Endothelial cell of umbilical vein (primary cell): ENCODE data around the gene XYLT1. TPM values are rescaled to one million over a fixed set of nuclear protein-coding genes. Genes with fewer than 3 reads are reported as not detected.

Source experiments
- BruUV-seq: library from RNA; stranded (reverse); fragments of 400-500 nt; replicated peaks from 2 replicates; lab custom pipeline; 2021; lab: Mats Ljungman, UMichigan
- CTCF ChIA-PET: fragments of 300-600, 350-600 bp; sonication (Branson Sonifier 250); formaldehyde crosslinking; loops from one replicate; lab custom pipeline; 2021; ENCODE audit warnings: antibody characterized with exemption, inconsistent platforms; lab: Charles Lee
- POLR2A ChIA-PET: fragments of 300-600, 350-600 bp; sonication (Branson Sonifier 250); formaldehyde crosslinking; loops from one replicate; lab custom pipeline; 2021; ENCODE audit warnings: antibody characterized with exemption, inconsistent platforms; lab: Charles Lee
- DNase-seq: peaks from one replicate; pipeline ENCODE4 v3.0.0-alpha.2; 2011; ENCODE audit warnings: low read depth, low spot score
- FAIRE-seq: peaks from 2 replicates; lab custom pipeline; 2011; peaks lifted over from hg19 to GRCh38; lab: Jason Lieb, UNC
- H2AFZ ChIP-seq: 2 replicates; pipeline ENCODE4 v1.6.0; 2012; ENCODE audit warnings: low read depth, low read length, control low read depth, inconsistent platforms
- H3K27ac ChIP-seq: 2 replicates; pipeline ENCODE4 v1.5.1; 2011; ENCODE audit warnings: low read depth, mild to moderate bottlenecking, control low read depth, low read length, moderate library complexity; ENCODE audit not compliant: insufficient read depth
- H3K27me3 ChIP-seq, 2 experiments: 2 replicates each; pipeline versions ENCODE4 v1.6.0 to v1.6.1; 2011; ENCODE audit warnings: low read length in 2 of 2, mixed read lengths in 1 of 2; ENCODE audit not compliant: control insufficient read depth in 2 of 2, insufficient read depth in 2 of 2
- H3K36me3 ChIP-seq, 2 experiments: 2 replicates in 1 of 2; 3 replicates in 1 of 2; pipeline ENCODE4 v1.5.1; 2011; ENCODE audit warnings: low read length in 2 of 2, mild to moderate bottlenecking in 1 of 2, moderate library complexity in 1 of 2; ENCODE audit not compliant: control insufficient read depth in 2 of 2, insufficient read depth in 2 of 2; ENCODE audit errors: extremely low read depth in 1 of 2
- H3K4me1 ChIP-seq: 3 replicates; pipeline ENCODE4 v1.5.1; 2011; ENCODE audit warnings: mild to moderate bottlenecking, low read length; ENCODE audit not compliant: control insufficient read depth, insufficient read depth; ENCODE audit errors: extremely low read depth
- H3K4me2 ChIP-seq: 2 replicates; pipeline ENCODE4 v1.6.1; 2011; ENCODE audit warnings: low read length, control low read depth, mixed read lengths; ENCODE audit not compliant: insufficient read depth
- H3K4me3 ChIP-seq, 3 experiments: fragments of 200-600 bp in 1 of 3; sonication (generic), shearing (Covaris generic) in 1 of 3; replicated peaks in 1 of 3; 2 replicates each; pipeline ENCODE4 v1.5.1; 2011 to 2016; ENCODE audit warnings: control low read depth in 3 of 3, low read length in 3 of 3, mild to moderate bottlenecking in 2 of 3, inconsistent platforms in 1 of 3, low read depth in 1 of 3, moderate library complexity in 1 of 3; ENCODE audit not compliant: insufficient read depth in 1 of 3
- H3K79me2 ChIP-seq: 2 replicates; pipeline ENCODE4 v1.6.0; 2012; ENCODE audit warnings: low read length, inconsistent platforms; ENCODE audit not compliant: control insufficient read depth, insufficient read depth
- H3K9ac ChIP-seq: replicated peaks from 2 replicates; pipeline ENCODE3; 2011; ENCODE audit warnings: low read length, control low read depth; ENCODE audit not compliant: insufficient read depth; ENCODE audit errors: extremely low read depth
- H3K9me1 ChIP-seq: replicated peaks from 3 replicates; pipeline ENCODE4 v1.6.0; 2011; ENCODE audit warnings: mild to moderate bottlenecking, low read length; ENCODE audit not compliant: control insufficient read depth, insufficient read depth; ENCODE audit errors: extremely low read depth
- H3K9me3 ChIP-seq: replicated peaks from 2 replicates; pipeline ENCODE4 v1.5.1; 2012; ENCODE audit warnings: low read length, inconsistent platforms; ENCODE audit not compliant: control insufficient read depth, insufficient read depth
- H4K20me1 ChIP-seq: replicated peaks from 2 replicates; pipeline ENCODE3; 2011; ENCODE audit warnings: mild to moderate bottlenecking, low read length; ENCODE audit not compliant: control insufficient read depth, insufficient read depth; ENCODE audit errors: extremely low read depth
- CTCF ChIP-seq, 2 donors: IDR thresholded peaks; 1 replicate in 1 of 2; 2 replicates in 1 of 2; pipeline ENCODE4 v1.5.1; 2011; ENCODE audit warnings: low read length in 2 of 2, mild to moderate bottlenecking in 2 of 2, moderate library complexity in 2 of 2, control low read depth in 1 of 2, inconsistent platforms in 1 of 2, low read depth in 1 of 2; ENCODE audit not compliant: insufficient read depth in 1 of 2; ENCODE audit errors: extremely low read depth in 1 of 2
- EZH2 ChIP-seq: IDR thresholded peaks from 2 replicates; pipeline ENCODE4 v1.6.1; 2012; ENCODE audit warnings: borderline replicate concordance, low read depth, mild to moderate bottlenecking, moderate library complexity, low read length, inconsistent platforms; ENCODE audit not compliant: severe bottlenecking
- GATA2 ChIP-seq: IDR thresholded peaks from 2 replicates; pipeline ENCODE4 v1.7.0; 2011; ENCODE audit warnings: low read depth, mild to moderate bottlenecking, moderate library complexity, mixed read lengths, low read length; ENCODE audit not compliant: insufficient read length, insufficient read depth
- JUN ChIP-seq: IDR thresholded peaks from 2 replicates; pipeline ENCODE4 v1.6.1; 2011; ENCODE audit warnings: borderline replicate concordance, low read depth; ENCODE audit not compliant: insufficient read length, insufficient read depth
- MAX ChIP-seq: IDR thresholded peaks from 2 replicates; pipeline ENCODE4 v1.6.1; 2011; ENCODE audit not compliant: insufficient read depth, insufficient read length
- POLR2A ChIP-seq: IDR thresholded peaks from 2 replicates; pipeline ENCODE4 v1.6.1; 2012; ENCODE audit warnings: low read depth, mild to moderate bottlenecking, control low read depth, low read length
- POLR2AphosphoS5 ChIP-seq: IDR thresholded peaks from 2 replicates; pipeline ENCODE4 v1.6.1; 2012; ENCODE audit warnings: low read depth, mild to moderate bottlenecking, control low read depth, low read length, moderate library complexity; ENCODE audit not compliant: insufficient read depth
- dilution Hi-C: fragments of 300-500 bp; cut with MboI; formaldehyde crosslinking; loops from one replicate; pipeline ENCODE4 v1.15.0; 2019; ENCODE audit warnings: low sequenced_read_pairs; ENCODE audit not compliant: extremely low pct_ligation_motif_present
- intact Hi-C: fragments of 100-400 bp; cut with micrococcal nuclease; formaldehyde crosslinking; loops from one replicate; pipeline ENCODE4 v1.10.0; 2022
- polyA plus RNA-seq, 4 experiments: library from polyadenylated mRNA; depleted of rRNA in 3 of 4; stranded (reverse) in 3 of 4; unstranded in 1 of 4; fragments of >200 nt; gene quantifications; 2 replicates each; pipeline versions ENCODE4 v1.2.1 to v1.2.3, GENCODE V29; 2011 to 2012; ENCODE audit warnings: missing spikeins in 1 of 4
- total RNA-seq: library from RNA; stranded (reverse); gene quantifications from 2 replicates; pipeline ENCODE4 v1.2.3, GENCODE V29; 2021

Gene XYLT1
- total and polyA plus RNA-seq, 2 donors (not counting 3 experiments of a cell fraction or from before 2014, with no cell fraction given), result 0.63 to 2.9 TPM

GRCh38 chr16:17056666-17057065 is 414.1 kb downstream of the XYLT1 start:
- intact Hi-C loops, result no loop called here
- Histone ChIP-seq H3K4me3 (no peak overlapping the region), H3K4me1 (no peaks in the 10 kb centered on the region), H3K27me3 (no peaks in the 10 kb centered on the region), H3K9me3 (peaks cover 5% of the 10 kb centered on the region), H4K20me1 (no peaks in the 10 kb centered on the region), H3K27ac (no peak overlapping the region), H3K4me2 (no peak overlapping the region), H3K9ac (no peak overlapping the region), H3K36me3 (no peaks in the 10 kb centered on the region), H3K79me2 (no peaks in the 10 kb centered on the region), H3K9me1 (no peaks in the 10 kb centered on the region), H2AFZ (no peak overlapping the region)
- DNase-seq (no peak), FAIRE-seq (no peak)
- TF ChIP-seq JUN (no peak), MAX (no peak), EZH2 (no peak), GATA2 (no peak), POLR2AphosphoS5 (no peak), CTCF (IDR thresholded peaks at IDR 0.05; ENCODE audit: extremely low read depth in 1 of 2, insufficient read depth in 1 of 2, low read depth in 1 of 2, low read length in 2 of 2) (no peak), POLR2A (no peak)
- no TSS peak for BruUV-seq
- ChIA-PET CTCF (no interaction called here), POLR2A (no interaction called here)
- dilution Hi-C loops, result no loop called here
